DND-41 (cell line): ENCODE measurements around the gene AKR7A2.

Experiments used
- EZH2 ChIP-seq: IDR thresholded peaks from 3 replicates; pipeline ENCODE4 v1.6.1; 2012; ENCODE audit warnings: borderline replicate concordance, low read depth, mild to moderate bottlenecking, moderate library complexity, low read length, inconsistent platforms; ENCODE audit not compliant: severe bottlenecking
- TF ChIP-seq, protein P1 (sequence below): IDR thresholded peaks from 2 replicates; pipeline ENCODE4 v1.5.1; 2012; ENCODE audit warnings: borderline replicate concordance, low read length, moderate library complexity, mild to moderate bottlenecking; ENCODE audit not compliant: poor library complexity, severe bottlenecking; ENCODE audit errors: extremely low read depth

DNA sequence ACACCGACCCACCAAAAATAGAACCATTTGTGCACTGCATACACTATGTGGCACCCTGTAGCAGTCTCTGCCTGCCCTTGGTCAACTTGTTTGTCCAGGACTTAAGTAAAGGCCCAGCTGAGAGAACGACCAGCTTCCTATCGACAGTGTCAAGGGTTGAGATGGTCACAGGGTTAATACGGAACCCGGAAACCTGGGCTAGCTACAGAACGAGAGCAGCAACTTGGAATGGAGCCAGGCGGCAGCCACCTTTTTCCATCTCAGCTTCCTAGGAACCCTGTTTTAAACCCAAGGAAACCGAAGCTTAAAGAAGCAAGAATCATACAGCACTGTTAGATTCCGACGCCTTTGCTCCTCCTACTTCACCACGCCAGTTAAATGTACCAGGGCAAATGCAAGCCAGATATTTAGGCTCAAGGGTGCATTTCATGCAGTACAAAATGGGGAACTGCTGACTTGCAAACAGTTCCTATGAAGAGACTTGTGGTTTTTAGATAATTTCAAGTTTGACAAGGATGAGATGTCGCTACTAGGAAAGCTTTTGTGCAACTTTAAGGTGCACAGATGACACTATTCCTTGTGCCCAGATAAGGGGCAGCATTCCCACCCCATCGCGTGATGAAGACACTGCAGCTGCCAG is 35.7 kb upstream of the AKR7A2 start:
- TF ChIP-seq EZH2 = no peak
- TF ChIP-seq, protein P1, sequence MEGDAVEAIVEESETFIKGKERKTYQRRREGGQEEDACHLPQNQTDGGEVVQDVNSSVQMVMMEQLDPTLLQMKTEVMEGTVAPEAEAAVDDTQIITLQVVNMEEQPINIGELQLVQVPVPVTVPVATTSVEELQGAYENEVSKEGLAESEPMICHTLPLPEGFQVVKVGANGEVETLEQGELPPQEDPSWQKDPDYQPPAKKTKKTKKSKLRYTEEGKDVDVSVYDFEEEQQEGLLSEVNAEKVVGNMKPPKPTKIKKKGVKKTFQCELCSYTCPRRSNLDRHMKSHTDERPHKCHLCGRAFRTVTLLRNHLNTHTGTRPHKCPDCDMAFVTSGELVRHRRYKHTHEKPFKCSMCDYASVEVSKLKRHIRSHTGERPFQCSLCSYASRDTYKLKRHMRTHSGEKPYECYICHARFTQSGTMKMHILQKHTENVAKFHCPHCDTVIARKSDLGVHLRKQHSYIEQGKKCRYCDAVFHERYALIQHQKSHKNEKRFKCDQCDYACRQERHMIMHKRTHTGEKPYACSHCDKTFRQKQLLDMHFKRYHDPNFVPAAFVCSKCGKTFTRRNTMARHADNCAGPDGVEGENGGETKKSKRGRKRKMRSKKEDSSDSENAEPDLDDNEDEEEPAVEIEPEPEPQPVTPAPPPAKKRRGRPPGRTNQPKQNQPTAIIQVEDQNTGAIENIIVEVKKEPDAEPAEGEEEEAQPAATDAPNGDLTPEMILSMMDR = no peak
